Stimulated activated CD8-positive, alpha-beta memory T cell treated with anti-CD3 and anti-CD28 coated beads, Interleukin-4, amount 100 ng/mL, for 1 hour (primary cell): ENCODE data around the gene BMERB1.
"Not testable (repeated sequence)": the region's sequence is repeated elsewhere in the genome, so short reads cannot be mapped to it uniquely, and the experiment has no call there.

Experiments
- DNase-seq, 2 donors: peaks; one replicate each; pipeline ENCODE4 v3.0.0-alpha.2; 2020; ENCODE audit warnings: low read depth in 2 of 2, low spot score in 1 of 2

Gene BMERB1

GRCh38 chr16:15553313-15554088 is 119.1 kb downstream of the BMERB1 start:
- DNase-seq = no peak

- DNase-seq = no peak
These were observed 121.7 kb downstream of the BMERB1 start for GRCh38 chr16:15556130-15556529.

- no peak for DNase-seq
These were observed 122.9 kb downstream of the BMERB1 start for GRCh38 chr16:15557258-15557657.

GRCh38 chr16:15559176-15559575 is 124.8 kb downstream of the BMERB1 start:
- no peak for DNase-seq

GRCh38 chr16:15564604-15565339 is 130.4 kb downstream of the BMERB1 start:
- DNase-seq = no peak

- DNase-seq = no peak
These were observed 131.7 kb downstream of the BMERB1 start for GRCh38 chr16:15566095-15566494.

GRCh38 chr16:15567823-15568222 is 133.4 kb downstream of the BMERB1 start:
- no peak for DNase-seq

- DNase-seq = not testable (repeated sequence)
These were observed 136.3 kb downstream of the BMERB1 start for GRCh38 chr16:15570666-15571065.

GRCh38 chr16:15571557-15571956 is 137.2 kb downstream of the BMERB1 start:
- no peak for DNase-seq

- no peak for DNase-seq
These were observed 138.1 kb downstream of the BMERB1 start for GRCh38 chr16:15572329-15573001.

GRCh38 chr16:15573274-15573895 is 139.0 kb downstream of the BMERB1 start:
- no peak for DNase-seq

- DNase-seq = not testable (repeated sequence)
These were observed 139.7 kb downstream of the BMERB1 start for GRCh38 chr16:15573896-15574613.

- DNase-seq = no peak
These were observed 140.2 kb downstream of the BMERB1 start for GRCh38 chr16:15574614-15574948.

- no peak for DNase-seq
These were observed 141.1 kb downstream of the BMERB1 start for GRCh38 chr16:15575293-15576049.

GRCh38 chr16:15576960-15577958 is 142.9 kb downstream of the BMERB1 start:
- no peak for DNase-seq

GRCh38 chr16:15578824-15579223 is 144.4 kb downstream of the BMERB1 start:
- no peak for DNase-seq

- no peak for DNase-seq
These were observed 146.9 kb downstream of the BMERB1 start for GRCh38 chr16:15581127-15581815.

GRCh38 chr16:15583526-15583925 is 149.1 kb downstream of the BMERB1 start:
- DNase-seq = no peak
